HG02981 (cell line): ENCODE data around the gene RBM38.

Experiments used
- ATAC-seq: cut with Tn5 transposase; IDR thresholded peaks from one replicate; pipeline ENCODE4 v1.9.1; 2021; ENCODE audit warnings: mild to moderate bottlenecking, moderate library complexity; ENCODE audit not compliant: unreplicated experiment

Gene RBM38

DNA sequence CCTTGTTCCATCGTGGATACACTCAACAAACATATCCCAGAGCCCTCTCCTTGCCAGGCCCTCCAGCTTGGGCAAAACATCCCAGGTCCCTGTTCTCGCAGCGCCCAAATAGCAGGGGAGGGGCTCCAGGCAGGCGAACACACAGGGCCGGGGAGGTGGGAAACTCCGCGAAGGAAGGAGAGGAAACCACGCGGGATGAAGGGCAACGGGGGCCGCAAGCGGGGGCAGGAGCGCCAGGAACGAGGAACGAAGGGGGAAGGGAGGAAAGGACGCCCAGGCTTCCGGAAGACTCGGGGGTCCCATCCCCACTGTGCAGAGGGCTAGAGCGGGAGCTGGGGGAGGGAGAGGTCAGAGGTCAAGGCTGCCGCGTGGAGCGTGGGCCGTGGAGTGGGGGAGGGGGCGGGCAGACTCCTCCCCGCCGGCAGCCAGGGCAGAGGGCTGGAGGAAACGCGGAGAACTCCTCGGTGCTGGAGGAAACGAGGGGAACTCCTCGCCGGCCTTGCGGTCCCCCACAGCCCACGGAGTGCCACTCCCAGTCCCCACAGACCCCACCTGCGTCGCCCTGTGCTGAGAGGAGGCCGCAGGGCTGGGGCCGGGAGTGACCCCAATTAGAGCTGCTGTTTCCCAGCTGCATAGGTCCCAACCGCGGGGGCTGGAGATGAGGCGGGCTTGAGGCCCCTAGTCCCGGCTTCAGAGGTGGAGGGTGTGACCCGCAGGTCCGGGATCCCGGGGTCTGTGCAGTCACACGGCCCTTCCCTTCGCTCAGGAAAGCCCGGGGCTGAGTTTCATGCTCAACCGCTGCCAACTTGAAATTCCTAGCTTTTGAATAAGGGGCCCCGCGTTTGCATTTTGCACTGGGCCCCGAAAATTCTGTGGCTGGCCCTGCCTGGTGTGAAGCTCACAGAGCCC lies 1.2 kb upstream of the RBM38 start:
- ATAC-seq, result no peak

GRCh38 chr20:57391439-57392301 lies 474 bp downstream of the RBM38 start:
- no peak for ATAC-seq

DNA sequence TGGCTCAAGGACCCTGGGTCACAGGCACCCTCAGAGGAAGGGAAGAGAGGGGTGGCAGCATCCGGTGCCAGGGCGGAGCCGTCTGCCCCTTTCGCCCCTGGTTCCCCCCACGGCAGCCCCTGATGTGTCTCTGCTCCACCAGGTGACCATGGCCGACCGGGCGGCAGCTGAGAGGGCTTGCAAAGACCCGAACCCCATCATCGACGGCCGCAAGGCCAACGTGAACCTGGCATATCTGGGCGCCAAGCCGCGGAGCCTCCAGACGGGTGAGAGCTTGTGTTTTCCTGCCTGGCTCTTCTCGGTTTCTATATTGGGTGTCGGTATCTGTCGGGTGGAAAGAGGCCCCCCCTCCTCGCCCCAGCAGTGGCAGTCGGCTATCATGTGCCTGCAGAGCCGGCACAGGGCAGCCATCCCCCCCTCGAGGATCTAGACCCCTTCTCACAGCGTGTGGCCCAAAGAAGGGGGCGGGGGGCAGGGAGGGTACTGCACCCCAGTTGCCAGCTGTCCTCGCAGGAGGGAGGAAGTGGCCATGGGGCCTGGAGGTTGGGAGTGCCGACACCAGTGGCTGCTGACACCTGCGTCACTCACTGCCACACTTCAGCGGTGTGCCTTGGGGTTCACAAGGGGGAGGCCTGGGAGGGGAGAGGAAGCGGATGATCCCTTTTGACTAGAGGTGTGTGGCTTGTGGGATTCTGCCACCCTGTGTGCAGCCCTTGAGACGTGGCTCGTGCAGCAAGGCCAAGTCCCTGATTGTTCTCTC lies 1.5 kb downstream of the RBM38 start:
- ATAC-seq, result no peak

DNA sequence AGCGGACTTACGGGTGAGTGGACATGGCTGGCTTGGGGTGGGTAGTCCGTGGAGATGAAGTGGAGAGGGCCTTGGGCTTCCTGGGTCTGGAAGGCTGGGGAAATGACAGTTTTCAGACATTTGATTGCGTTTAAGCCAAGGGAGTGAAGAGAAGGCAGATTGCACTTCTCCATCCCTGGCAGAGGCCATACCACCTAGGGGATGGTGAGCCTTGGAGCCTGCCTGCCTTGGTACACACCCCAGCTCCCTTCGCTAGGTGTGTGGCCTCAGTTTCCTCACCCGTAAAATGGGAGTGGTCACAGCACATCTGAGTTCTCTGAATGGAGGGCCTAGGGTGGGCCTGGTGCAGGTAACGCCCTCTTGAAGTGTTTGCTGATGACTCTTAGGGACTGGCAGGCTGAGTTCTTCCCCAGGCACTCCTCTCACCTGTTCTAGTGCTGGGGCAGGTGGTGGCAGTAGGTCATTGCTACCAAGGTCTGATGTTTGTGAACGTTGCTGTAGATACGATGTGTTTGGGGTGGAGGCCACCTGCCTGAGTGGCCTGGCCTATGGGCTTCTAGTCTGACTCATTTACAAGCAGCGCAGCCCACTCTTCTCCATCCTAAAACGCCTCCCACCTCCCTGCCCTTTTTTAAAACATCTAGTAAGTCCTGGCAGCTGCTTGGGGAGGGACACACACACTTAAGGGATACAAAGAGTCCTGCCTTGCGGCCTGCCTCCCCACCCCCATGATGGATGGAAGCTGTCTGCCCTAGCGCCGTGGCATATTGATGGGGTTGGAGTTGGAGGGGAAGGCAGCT lies 2.3 kb downstream of the RBM38 start:
- no peak for ATAC-seq

DNA sequence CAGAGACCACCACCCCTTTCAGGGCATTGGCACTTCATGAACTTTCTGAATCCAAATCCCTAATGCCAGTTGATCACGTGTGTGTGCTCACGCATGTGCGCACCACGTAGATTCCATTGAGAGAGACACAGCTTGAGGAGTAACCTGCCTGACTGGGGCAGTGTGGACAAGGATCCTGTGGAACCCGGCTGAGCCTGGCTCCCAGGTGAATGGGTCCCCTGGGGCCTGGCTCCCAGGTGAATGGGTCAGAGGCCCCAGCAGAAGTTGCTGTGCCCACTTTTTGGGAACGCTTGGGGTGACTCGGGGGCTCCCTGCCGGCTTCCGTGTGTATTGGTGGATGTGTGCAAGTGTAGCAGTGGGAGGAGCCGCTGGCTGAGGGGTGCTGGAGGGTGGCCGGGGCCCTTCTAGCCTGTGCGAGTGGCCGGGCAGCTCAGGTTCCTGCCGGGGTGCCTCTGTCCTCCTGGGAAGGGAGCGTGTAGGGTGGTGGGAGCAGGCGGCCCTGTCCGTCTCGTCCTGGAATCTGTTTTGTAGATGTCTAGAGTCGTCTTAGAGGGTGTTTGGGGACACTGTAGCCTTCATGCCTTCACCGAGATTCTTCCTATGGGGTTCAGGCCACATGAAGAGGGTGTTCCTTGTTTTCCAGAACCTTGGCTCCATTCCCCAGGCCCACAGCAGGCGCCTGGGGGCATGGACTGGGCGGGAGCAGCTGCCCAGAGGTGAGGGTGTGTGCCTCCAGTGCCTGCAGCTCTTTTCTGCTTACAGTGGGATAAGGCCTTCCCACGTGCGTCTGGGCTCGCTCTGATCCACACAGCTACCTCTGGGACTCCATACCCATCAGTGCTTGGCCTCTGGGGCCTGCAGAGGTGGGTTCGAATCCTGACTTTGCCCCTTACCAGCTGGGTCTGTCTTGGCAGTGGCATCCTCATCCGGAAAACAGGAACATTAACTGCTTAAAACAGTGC lies 3.2 kb downstream of the RBM38 start:
- ATAC-seq, result no peak

DNA sequence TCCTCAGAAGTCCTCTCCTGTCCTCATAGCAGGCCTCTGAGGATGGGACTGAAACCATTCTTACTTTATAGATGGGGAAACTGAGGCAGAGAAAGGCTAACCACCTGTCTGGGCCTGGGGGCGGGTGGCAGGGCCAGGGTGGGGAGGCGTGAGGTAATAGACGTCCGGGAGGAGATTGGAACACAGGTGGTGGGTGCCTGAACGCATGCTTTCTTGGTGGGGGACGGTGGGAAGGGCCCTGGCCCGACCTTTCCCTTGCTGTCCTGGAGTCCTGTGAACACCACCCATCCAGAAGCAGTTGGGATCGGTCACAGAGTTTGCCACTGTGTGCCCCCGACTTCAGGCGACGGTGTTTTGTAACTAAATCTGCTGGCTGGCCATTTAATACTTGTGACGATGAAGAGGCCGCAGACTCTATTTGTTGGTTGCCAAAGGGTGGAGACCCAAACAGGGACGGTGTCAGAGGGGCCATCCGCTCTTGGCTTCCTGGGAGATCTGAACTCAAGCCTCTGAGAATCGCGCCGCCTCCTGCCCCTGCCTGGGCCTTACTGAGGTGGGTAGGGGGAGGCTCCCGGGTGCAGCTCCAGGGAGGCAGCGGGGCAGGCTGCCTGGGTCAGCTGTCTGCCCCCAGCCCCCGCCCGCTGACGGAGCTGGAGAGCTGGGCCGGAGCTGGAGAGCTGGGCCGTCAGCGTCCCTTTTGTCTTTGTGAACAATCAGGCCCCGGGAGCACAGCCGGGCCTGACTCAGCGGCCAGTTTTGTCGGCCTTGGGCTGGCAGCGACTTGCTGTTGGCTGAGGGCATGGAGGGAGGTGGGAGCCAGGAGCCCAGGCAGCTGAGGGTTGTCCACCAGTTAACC lies 4.1 kb downstream of the RBM38 start:
- ATAC-seq, result no peak

DNA sequence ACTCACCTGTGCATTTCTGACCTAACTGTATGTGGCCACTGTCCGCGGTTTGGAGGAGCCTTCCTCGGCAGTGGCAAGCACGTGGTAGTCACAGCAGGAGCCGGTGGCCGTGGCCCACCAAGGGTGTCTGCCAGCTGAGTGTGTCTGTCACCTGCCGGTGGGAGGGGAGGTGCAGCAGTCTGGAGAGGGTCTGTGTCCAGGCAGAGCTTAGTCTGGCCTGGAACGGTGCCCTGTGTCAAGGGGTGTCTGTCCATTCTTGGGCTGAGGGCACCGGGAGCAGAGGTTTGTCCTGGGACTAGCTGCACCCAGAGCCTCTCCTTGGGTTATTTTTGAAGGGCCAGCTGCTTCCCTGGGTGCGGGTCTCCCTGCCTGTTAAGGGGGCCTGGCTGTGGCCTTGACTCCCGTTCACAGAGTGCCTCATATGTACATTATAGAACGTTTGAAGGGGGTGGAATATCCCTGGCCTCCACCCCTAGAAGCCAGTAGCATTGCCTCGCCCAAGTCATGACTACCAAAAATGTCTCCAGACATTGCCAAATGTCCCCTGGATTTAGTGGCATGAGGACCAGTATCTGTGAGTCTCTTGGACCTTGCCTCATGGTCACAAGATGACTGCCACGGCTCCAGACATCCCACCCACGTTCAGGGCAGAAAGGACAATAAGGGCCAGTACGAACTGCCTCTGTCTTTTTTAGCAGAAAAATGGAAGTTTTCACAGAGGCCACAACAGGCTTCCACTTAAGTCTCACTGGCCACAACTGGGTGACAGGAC lies 5.2 kb downstream of the RBM38 start:
- ATAC-seq, result no peak

- no peak for ATAC-seq
These were observed 5.9 kb downstream of the RBM38 start for GRCh38 chr20:57396984-57397692.

GRCh38 chr20:57397693-57398108 lies 6.5 kb downstream of the RBM38 start:
- ATAC-seq, result no peak

DNA sequence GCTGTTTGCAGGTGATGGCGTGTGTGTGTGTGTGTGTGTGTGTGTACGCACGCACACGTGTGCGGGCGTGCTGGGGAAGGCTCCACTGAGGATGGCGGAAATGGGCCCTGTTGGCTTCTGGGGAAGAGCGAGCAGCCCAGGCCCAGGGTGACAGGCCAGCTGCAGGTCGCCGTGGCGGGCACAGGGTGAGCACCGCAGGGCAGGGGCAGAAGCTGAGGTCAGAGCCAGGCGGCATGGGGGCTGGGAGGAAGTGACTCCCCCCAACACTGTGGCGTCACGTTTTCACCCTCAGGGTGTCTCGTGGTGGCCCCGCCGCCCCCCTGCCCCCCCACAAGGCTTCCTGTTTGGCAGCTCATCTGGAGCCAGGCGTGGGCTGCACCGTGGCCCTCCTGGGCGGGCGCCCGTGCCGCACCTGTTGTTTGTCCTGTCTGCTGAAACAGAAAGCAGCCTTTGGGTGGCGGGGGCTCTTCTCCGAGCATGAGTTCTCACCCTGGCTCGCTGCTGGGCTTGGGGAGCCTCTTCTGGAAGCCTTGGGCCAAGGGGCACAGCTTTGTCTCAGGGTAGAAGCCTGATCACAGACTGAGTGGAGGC lies 7.1 kb downstream of the RBM38 start:
- ATAC-seq, result peak; percentile 46

DNA sequence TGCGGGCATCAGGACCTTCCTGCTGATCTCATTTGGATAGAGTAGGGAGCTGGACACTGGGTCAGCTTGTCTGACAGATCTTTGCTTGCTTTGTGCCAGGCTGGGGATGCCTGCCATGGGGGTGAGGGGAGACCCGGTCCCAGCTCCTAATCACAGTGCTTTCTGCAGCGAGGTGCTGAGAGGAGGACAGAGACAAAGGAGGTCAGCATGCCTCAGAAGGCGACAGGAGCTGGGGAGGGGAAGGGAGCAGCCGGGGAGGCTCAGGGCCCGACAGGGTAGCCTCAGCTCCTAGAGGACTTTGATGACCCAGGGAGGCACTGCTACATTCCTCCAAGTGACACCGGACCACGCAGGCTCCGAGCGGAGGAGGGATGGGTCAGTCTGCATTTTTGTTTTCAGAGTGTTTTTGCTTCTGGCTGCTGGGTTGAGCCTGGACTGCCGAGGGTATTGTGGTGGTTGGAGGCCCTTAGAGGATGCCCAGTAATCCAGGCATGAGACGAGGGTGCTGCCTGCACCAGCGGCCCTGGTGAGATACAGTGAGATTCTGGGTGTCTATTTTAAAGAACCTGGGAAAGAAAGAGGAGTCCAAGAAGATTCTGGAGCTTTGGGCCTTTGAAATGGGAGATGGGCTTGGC lies 7.8 kb downstream of the RBM38 start:
- no peak for ATAC-seq

GRCh38 chr20:57399587-57400155 lies 8.5 kb downstream of the RBM38 start:
- no peak for ATAC-seq

DNA sequence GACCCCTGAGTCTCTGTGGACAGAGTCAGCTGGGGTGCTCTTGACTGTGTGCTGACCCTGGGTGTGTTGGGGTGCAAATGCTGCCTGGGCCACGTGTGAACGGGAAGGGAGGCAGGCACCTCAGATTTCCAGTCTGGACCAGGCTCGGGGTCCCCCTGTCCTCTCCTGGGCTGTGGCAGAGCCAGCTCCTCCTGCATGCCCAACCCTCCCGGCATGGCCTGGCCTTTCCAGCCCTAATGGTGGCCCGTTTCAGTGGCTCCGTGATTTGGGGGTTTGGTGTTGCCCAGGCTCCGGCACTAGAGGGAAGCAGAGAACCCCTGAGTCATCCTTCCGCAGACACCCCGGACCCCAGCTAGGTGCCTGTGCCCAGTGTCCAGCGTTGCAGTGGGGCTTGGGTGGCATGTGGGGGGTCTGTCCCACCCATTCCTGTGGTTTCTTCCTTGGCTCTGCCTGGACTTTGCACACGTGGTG lies 9.1 kb downstream of the RBM38 start:
- no peak for ATAC-seq

- peak; percentile 33 for ATAC-seq
These were observed 9.8 kb downstream of the RBM38 start for GRCh38 chr20:57400821-57401564.

DNA sequence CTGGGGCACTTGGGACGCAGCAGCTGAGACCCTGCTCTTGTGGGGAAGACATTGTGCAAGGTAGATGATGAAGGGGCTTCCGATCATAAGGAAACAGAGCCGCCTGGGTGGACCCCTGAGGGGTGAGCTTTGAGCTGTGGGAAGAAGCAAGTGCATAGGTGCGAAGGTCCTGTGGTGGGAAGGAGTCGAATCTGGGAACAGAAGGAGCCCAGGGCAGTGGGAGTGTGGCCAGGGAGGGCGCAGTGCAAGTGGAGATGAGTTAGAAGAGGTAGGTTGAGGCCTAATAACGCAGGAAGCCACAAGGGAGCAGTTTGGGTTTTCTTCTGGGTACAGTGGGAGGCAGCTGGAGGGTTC lies 10.3 kb downstream of the RBM38 start:
- no peak for ATAC-seq
